ENCODE measurements around the gene CPSF4L.

DNA sequence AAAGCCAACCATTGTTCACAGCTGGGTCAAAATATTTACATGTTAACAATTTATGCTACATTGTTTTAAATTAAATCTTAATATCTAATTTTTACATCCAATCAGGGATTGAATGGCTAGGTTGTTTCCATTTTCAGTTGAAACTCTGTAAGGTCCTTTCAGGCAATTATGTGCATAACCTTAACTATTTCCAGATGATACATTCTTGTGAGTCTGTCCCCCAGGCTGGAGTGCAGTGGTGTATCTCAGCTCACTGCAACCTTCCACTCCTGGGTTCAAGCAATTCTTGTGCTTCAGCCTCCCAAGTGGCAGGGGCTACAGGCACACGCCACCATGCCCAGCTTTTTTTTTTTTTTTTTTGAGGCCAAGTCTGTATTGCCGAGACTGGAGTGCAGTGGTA is 39.7 kb upstream of the CPSF4L start:
- TF ChIP-seq, protein P1, sequence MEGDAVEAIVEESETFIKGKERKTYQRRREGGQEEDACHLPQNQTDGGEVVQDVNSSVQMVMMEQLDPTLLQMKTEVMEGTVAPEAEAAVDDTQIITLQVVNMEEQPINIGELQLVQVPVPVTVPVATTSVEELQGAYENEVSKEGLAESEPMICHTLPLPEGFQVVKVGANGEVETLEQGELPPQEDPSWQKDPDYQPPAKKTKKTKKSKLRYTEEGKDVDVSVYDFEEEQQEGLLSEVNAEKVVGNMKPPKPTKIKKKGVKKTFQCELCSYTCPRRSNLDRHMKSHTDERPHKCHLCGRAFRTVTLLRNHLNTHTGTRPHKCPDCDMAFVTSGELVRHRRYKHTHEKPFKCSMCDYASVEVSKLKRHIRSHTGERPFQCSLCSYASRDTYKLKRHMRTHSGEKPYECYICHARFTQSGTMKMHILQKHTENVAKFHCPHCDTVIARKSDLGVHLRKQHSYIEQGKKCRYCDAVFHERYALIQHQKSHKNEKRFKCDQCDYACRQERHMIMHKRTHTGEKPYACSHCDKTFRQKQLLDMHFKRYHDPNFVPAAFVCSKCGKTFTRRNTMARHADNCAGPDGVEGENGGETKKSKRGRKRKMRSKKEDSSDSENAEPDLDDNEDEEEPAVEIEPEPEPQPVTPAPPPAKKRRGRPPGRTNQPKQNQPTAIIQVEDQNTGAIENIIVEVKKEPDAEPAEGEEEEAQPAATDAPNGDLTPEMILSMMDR (IDR thresholded peaks at IDR 0.05; ENCODE audit: poor library complexity), result no peak
- TF ChIP-seq EZH2phosphoT487 (IDR thresholded peaks at IDR 0.05; ENCODE audit: low read depth, severe bottlenecking, unreplicated experiment), result no peak
